Stimulated activated effector memory CD8-positive, alpha-beta T cell treated with anti-CD3 and anti-CD28 coated beads, Interleukin-12 subunit alpha, Interleukin-12 subunit beta, amount 100 ng/mL, for 72 hours (primary cell): ENCODE data around the gene SP7.
A peak's percentile ranks its signal among the peaks of the same experiment; 100 is the strongest.

Experiments
- ATAC-seq: fragments of 150-1000 bp; cut with Tn5 transposase; 2 replicates; pipeline ENCODE4 v1.10.0; 2021
- DNase-seq, 2 donors: peaks; one replicate each; pipeline ENCODE4 v3.0.0; 2021 to 2022; ENCODE audit warnings: low spot score in 2 of 2
- H3K27ac Mint-ChIP-seq: one replicate; pipeline ENCODE4 v1.8.0; 2022; ENCODE audit warnings: mild to moderate bottlenecking, mixed read lengths
- H3K36me3 Mint-ChIP-seq: one replicate; pipeline ENCODE4 v1.8.0; 2022; ENCODE audit warnings: mild to moderate bottlenecking, mixed read lengths
- H3K4me1 Mint-ChIP-seq: one replicate; pipeline ENCODE4 v1.8.0; 2022; ENCODE audit warnings: mixed read lengths
- H3K4me3 Mint-ChIP-seq: one replicate; pipeline ENCODE4 v1.8.0; 2022; ENCODE audit warnings: mild to moderate bottlenecking, mixed read lengths
- H3K9me3 Mint-ChIP-seq: one replicate; pipeline ENCODE4 v1.8.0; 2022; ENCODE audit warnings: mixed read lengths

Gene SP7

DNA sequence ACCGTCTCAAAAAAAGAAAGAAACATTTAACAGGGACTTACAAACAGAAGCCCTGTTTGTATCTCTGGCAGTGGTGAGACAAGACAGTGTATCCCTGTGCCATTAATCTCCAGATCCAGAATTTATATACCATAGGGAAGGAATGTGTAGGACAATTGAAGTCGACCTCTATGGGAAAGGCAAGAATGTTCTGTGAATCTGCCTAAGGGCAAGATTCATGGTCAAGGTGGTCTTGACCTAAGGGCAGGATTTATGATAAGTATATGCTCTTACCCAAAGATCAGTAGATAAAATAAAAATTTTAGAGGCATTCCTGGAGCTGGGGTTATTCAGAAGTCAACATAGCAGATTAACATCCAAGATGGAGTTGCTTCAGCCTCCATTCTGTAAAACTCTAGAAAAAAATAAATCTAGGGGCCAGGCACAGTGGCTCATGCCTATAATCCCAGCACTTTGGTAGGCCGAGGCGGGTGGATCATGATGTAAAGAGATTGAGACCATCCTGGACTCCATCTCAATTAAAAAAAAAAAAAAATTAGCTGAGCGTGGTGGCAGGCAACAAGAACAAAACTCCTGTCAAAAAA is 22.8 kb upstream of the SP7 start:
- ATAC-seq (no peak), DNase-seq (no peak)
- no peaks in the 10 kb centered on the region for H3K9me3 Mint-ChIP-seq

DNA sequence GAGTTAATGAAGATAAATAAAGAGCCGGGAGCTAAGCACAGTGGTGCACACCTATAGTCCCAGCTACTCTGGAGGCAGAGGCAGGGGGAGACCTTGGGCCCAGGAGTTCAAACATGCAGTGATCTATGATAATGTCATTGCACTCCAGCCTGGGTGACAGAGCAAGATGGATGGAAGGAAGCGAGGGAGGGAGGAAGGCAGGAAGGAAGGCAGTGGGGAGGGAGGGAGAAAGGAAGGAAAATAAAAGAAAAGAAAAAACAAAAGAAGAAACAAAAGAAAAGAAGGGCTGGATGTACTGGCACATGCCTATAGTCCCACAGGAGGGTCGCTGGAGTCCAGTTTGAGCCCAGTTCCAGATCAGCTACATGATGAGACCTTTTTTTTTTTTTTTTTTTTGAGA is 19.0 kb upstream of the SP7 start:
- H3K27ac Mint-ChIP-seq: no peak overlapping the region
- no peaks in the 10 kb centered on the region for H3K9me3 Mint-ChIP-seq
- no peak overlapping the region for H3K4me3 Mint-ChIP-seq
- DNase-seq (no peak), ATAC-seq (no peak)
- H3K36me3 Mint-ChIP-seq: no peaks in the 10 kb centered on the region
- peaks cover 8% of the 10 kb centered on the region for H3K4me1 Mint-ChIP-seq

More for the DNA sequence above, 22.8 kb upstream of the SP7 start:
- Mint-ChIP-seq H3K4me3 (no peak overlapping the region), H3K4me1 (peaks cover 4% of the 10 kb centered on the region), H3K36me3 (no peaks in the 10 kb centered on the region), H3K27ac (no peak overlapping the region)

- DNase-seq: no peak
- H3K9me3 Mint-ChIP-seq: no peaks in the 10 kb centered on the region
- H3K4me3 Mint-ChIP-seq: no peak overlapping the region
- ATAC-seq: no peak
- H3K27ac Mint-ChIP-seq: no peak overlapping the region
- no peaks in the 10 kb centered on the region for H3K36me3 Mint-ChIP-seq
- H3K4me1 Mint-ChIP-seq: peaks cover 8% of the 10 kb centered on the region
These were observed 17.1 kb upstream of the SP7 start for GRCh38 chr12:53353257-53353655.

- ATAC-seq (peak; percentile 99), DNase-seq (peak; percentile 66 to 87)
- H3K9me3 Mint-ChIP-seq: no peaks in the 10 kb centered on the region
- H3K36me3 Mint-ChIP-seq: no peaks in the 10 kb centered on the region
- H3K4me1 Mint-ChIP-seq: peaks cover 8% of the 10 kb centered on the region
- H3K4me3 Mint-ChIP-seq: no peak overlapping the region
- H3K27ac Mint-ChIP-seq: no peak overlapping the region
These were observed 16.4 kb upstream of the SP7 start for GRCh38 chr12:53352331-53353256.

- Mint-ChIP-seq H3K27ac (no peak overlapping the region), H3K4me3 (no peak overlapping the region), H3K9me3 (no peaks in the 10 kb centered on the region), H3K36me3 (no peaks in the 10 kb centered on the region), H3K4me1 (peaks cover 28% of the 10 kb centered on the region)
- no peak for ATAC-seq
- DNase-seq: no peak
These were observed 11.8 kb upstream of the SP7 start for GRCh38 chr12:53347905-53348304.

DNA sequence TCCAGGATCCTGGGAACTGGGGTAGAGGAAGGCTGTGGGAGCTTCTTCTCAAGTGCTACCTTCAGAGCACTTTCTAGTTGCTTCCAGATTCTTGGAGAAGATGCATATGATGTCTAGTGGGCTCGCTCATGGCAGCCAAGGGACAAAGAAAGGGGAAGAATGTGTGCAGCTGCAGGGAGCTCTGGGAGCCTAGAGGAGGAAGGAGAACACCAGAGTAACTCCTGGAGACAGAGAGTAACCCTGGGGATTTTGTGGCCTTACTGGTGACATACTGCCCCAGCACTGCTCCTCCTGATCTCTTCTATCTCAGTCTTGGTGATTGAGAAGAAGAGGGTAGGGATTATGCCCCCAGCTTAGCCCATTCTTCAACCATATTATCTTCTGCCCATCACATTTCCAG is 10.3 kb upstream of the SP7 start:
- Mint-ChIP-seq H3K9me3 (no peaks in the 10 kb centered on the region), H3K27ac (no peak overlapping the region), H3K4me1 (peaks cover 21% of the 10 kb centered on the region), H3K4me3 (no peak overlapping the region), H3K36me3 (no peaks in the 10 kb centered on the region)
- DNase-seq: no peak
- no peak for ATAC-seq

- H3K4me1 Mint-ChIP-seq: peaks cover 23% of the 10 kb centered on the region
- ATAC-seq: peak; percentile 4
- H3K4me3 Mint-ChIP-seq: peak overlapping the region; percentile 97
- no peaks in the 10 kb centered on the region for H3K9me3 Mint-ChIP-seq
- peak overlapping the region; percentile 95 for H3K27ac Mint-ChIP-seq
- DNase-seq: no peak
- H3K36me3 Mint-ChIP-seq: no peaks in the 10 kb centered on the region
These were observed 9.5 kb upstream of the SP7 start for GRCh38 chr12:53345486-53346188.

DNA sequence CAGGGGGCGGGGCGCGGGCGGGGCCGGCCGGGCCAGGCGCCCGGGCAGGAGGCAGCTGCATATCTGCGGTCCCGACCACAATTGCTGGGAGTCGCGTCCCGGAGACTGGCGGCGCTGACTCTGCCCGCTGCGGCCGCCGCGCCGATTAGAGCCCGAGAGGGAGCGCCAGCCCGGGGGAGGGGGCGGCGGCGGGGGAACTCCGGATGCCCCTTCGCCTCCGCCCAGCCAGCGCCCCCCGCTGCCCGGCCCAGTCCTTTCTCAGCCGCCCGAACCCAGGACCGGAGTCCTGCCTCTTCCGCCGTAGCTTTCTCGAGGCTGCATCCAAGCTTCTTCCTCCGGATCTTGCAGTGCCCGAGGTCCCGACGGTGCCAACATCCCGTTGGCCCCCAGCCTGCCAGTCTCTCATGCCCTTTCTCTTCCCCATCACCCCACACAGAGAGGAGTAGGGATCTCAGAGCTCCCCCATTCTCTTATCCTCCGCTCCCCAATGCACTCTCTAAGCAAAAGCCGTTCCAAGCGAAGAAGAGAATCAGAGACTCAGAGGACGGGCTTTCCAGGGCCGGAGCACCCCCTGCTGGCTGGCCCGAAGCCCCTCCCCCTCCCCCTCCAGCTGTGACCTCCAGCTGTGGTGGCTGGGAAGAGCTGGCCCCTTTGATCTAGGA is 8.8 kb upstream of the SP7 start:
- DNase-seq (peak; percentile 49 to 84), ATAC-seq (peak; percentile 90)
- peak overlapping the region; percentile 97 for H3K4me3 Mint-ChIP-seq
- H3K4me1 Mint-ChIP-seq: peaks cover 30% of the 10 kb centered on the region
- H3K36me3 Mint-ChIP-seq: no peaks in the 10 kb centered on the region
- peak overlapping the region; percentile 95 for H3K27ac Mint-ChIP-seq
- no peaks in the 10 kb centered on the region for H3K9me3 Mint-ChIP-seq

- DNase-seq: peak in 1 of 2 donors; percentile 57
- Mint-ChIP-seq H3K4me1 (peaks cover 30% of the 10 kb centered on the region), H3K27ac (peak overlapping the region; percentile 95)
These were observed 8.3 kb upstream of the SP7 start for GRCh38 chr12:53344487-53344823.

GRCh38 chr12:53343969-53344368 is 7.8 kb upstream of the SP7 start:
- Mint-ChIP-seq H3K4me3 (peak overlapping the region; percentile 97), H3K9me3 (no peaks in the 10 kb centered on the region), H3K4me1 (peaks cover 30% of the 10 kb centered on the region), H3K36me3 (no peaks in the 10 kb centered on the region), H3K27ac (peak overlapping the region; percentile 95)
- ATAC-seq: no peak
- no peak for DNase-seq

More at GRCh38 chr12:53344487-53344823, 8.3 kb upstream of the SP7 start:
- H3K9me3 Mint-ChIP-seq: no peaks in the 10 kb centered on the region
- H3K4me3 Mint-ChIP-seq: peak overlapping the region; percentile 97
- H3K36me3 Mint-ChIP-seq: no peaks in the 10 kb centered on the region
- ATAC-seq: peak; percentile 3

- Mint-ChIP-seq H3K27ac (no peak overlapping the region), H3K4me1 (peaks cover 31% of the 10 kb centered on the region), H3K4me3 (peak overlapping the region; percentile 97), H3K9me3 (no peaks in the 10 kb centered on the region), H3K36me3 (no peaks in the 10 kb centered on the region)
- ATAC-seq (no peak), DNase-seq (no peak)
These were observed 7.3 kb upstream of the SP7 start for GRCh38 chr12:53343449-53343848.

DNA sequence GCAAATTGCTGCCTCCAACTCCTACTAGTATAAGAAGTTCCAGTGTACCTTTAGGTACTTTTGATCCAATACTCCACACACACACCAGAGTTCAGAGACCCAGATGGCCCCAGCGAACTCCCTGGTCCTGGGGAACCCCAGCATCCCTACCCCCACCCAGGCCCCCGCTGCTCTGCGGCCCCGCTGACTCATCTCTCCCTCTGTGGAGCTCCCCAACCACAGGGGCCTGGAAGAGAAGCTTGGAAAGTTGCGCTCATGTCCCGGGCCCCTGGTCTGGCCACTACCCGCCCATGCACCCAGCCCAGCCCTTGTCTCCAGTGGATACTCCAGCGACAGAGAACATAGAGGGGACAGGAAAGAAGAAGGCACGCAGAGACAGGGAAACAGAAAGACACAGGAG is 4.2 kb upstream of the SP7 start:
- ATAC-seq (no peak), DNase-seq (no peak)
- no peak overlapping the region for H3K4me3 Mint-ChIP-seq
- H3K36me3 Mint-ChIP-seq: peaks cover 4% of the 10 kb centered on the region
- peak overlapping the region; percentile 6 for H3K27ac Mint-ChIP-seq
- peaks cover 41% of the 10 kb centered on the region for H3K4me1 Mint-ChIP-seq
- H3K9me3 Mint-ChIP-seq: no peaks in the 10 kb centered on the region

DNA sequence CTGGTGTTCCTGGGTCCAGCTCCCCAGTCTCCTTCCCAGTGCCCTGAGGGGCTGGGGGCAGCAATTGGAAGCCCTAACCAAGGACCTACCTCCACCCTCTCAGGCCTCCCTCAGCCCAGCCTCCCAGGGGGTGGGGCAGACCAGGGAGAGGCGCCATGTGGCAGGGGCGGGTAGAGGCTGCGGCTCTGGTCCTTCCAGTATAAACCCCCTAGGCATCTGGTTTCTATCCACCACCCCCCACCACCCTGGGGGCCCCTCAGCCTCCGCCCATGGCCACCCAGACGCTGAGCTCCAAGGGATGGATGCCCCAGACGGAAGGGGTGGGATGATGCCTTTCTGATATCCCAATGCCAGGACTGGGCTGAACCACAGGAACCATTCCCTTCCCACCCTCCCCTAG is 2.8 kb upstream of the SP7 start:
- no peak for DNase-seq
- peaks cover 4% of the 10 kb centered on the region for H3K36me3 Mint-ChIP-seq
- peaks cover 28% of the 10 kb centered on the region for H3K4me1 Mint-ChIP-seq
- no peaks in the 10 kb centered on the region for H3K9me3 Mint-ChIP-seq
- no peak for ATAC-seq
- no peak overlapping the region for H3K27ac Mint-ChIP-seq
- H3K4me3 Mint-ChIP-seq: no peak overlapping the region

DNA sequence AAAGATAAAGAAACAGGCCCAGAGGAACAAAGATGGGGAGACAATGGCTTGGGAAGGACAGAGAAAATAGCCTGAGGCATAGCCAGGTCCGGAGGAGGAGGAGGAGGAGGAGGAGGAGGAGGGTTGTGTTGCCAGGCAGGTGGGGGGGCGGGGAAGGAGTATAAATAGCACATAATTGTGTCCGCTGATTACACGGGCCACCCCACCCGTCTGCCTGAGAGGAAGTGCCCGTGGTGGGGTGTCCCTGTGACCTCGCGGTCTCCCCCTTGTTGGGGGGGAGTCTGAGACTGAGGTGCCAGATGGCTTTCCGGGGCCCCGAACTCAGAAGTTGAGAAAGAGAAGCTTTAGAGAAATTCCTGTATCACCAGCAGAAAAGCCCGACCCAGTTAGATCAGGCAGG is 1.9 kb upstream of the SP7 start:
- Mint-ChIP-seq H3K4me1 (peaks cover 21% of the 10 kb centered on the region), H3K4me3 (no peak overlapping the region), H3K9me3 (no peaks in the 10 kb centered on the region), H3K36me3 (peaks cover 4% of the 10 kb centered on the region), H3K27ac (peak overlapping the region; percentile 11)
- ATAC-seq (no peak), DNase-seq (no peak)

DNA sequence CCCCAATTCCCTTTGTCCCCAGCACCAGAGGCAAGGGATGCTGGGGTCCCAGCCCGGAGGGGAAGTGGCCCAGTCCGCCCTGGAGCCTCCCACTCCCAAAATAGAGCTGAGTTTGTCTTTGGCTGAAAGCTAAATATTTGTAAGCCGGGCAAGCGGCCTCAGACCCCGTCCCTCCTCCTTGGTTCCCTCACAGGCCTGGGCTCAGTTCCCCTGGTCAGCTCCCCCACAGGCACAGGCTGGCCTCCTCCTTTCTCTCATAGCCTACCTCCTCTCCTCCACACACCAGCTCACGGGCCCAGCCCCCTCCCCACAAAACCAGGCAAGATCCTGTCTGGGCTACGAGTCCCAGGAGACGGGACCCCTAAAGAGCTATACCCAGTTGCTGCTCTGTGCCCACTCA is 1.3 kb downstream of the SP7 start:
- Mint-ChIP-seq H3K4me3 (no peak overlapping the region), H3K27ac (peak overlapping the region; percentile 76), H3K36me3 (peaks cover 4% of the 10 kb centered on the region), H3K4me1 (peaks cover 11% of the 10 kb centered on the region), H3K9me3 (no peaks in the 10 kb centered on the region)
- no peak for ATAC-seq
- no peak for DNase-seq
